ENCODE data around the gene RAMAC.

The RAMAC gene

GRCh38 chr15:82952158-82953081 lies 33.6 kb upstream of the RAMAC start, which contains the start of gene HOMER2:
HOMER2 (minus strand) TSS chr15:82952720; CDS start chr15:82952535, 185 bp downstream.
- H3K4me3 ChIP-seq (replicated peaks; ENCODE audit: low read depth, low read length), result peak within 1 kb of the TSS; percentile 31
- DNase-seq (ENCODE audit: extremely low read depth, low read depth), result no peak
- TF ChIP-seq CTCF (IDR thresholded peaks at IDR 0.05; ENCODE audit: low read depth, low read length, missing control alignments), result no peak

- H3K4me3 ChIP-seq (replicated peaks; ENCODE audit: low read depth, low read length), result no peak overlapping the region
- no peak for TF ChIP-seq CTCF (IDR thresholded peaks at IDR 0.05; ENCODE audit: low read depth, low read length, missing control alignments)
- DNase-seq (ENCODE audit: extremely low read depth, low read depth), result no peak
Observed at GRCh38 chr15:82958638-82959037, 27.4 kb upstream of the RAMAC start.

GRCh38 chr15:82959423-82959822 lies 26.6 kb upstream of the RAMAC start:
- no peak overlapping the region for H3K4me3 ChIP-seq (replicated peaks; ENCODE audit: low read depth, low read length)
- no peak for DNase-seq (ENCODE audit: extremely low read depth, low read depth)
- TF ChIP-seq CTCF (IDR thresholded peaks at IDR 0.05; ENCODE audit: low read depth, low read length, missing control alignments), result no peak

DNA sequence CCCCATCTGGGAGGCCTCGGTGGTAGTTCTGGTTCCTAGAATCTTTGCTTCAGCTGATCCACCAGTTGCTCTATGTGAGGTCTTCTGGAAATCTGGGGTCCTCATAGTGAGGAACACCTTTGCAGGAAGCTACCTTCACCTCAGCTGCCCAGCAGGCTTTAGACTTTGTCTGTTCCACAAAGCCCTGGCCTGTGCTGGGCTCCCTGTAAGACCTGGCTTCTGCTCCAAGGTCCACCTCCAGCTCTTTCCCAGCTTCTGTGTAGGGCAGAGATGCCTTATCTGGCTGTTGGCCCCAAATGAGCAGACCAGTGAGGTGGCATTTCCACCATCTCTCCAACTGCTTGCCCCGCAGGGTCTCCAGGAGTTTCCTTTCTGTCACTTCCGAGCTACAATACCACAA lies 25.2 kb upstream of the RAMAC start:
- no peak for DNase-seq (ENCODE audit: extremely low read depth, low read depth)

DNA sequence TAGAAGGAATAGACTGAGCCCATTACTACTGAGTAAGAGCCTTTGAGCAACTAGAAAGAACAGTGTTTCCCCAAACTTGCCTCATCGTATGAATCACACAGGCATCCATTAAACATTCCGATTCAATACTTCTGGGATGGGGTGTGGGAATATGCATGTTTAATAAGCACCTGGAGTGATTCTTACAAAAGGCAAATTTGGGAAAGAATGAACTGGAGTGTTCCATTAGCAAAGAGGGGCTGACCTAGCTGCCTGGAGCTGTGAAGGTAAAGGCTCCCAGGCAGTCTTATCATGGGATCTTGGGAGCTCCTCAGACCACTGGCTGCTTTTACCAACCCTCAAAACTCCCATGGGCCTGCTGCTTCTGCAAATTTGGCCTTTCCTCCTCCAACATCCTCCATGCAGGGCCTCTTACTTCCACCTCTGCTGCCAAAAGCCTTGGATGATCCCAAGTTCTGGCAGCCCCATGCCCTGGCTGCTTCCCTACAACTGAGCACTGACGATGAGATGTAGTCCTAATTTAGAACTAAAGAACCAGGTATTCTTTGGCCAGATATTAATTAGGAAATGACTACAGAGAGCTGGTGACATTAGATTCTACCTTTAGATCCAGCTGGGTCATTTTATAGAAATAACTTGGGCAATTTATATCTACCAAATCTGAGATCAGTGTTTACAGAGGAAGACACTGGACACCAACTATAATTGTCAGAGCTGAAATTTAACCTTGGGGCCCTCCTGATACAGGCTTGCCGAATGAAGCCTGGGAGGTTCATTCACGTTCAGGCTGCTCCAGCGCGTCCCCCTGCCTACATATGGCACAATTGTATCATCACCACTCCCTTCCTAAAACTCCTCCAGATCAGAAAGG lies 22.3 kb upstream of the RAMAC start:
- no peak overlapping the region for H3K4me3 ChIP-seq (replicated peaks; ENCODE audit: low read depth, low read length)
- no peak for DNase-seq (ENCODE audit: extremely low read depth, low read depth)
- no peak for TF ChIP-seq CTCF (IDR thresholded peaks at IDR 0.05; ENCODE audit: low read depth, low read length, missing control alignments)

More for the DNA sequence above, 25.2 kb upstream of the RAMAC start:
- no peak overlapping the region for H3K4me3 ChIP-seq (replicated peaks; ENCODE audit: low read depth, low read length)
- TF ChIP-seq CTCF (IDR thresholded peaks at IDR 0.05; ENCODE audit: low read depth, low read length, missing control alignments), result no peak

- H3K4me3 ChIP-seq (replicated peaks; ENCODE audit: low read depth, low read length), result no peak overlapping the region
- DNase-seq (ENCODE audit: extremely low read depth, low read depth), result no peak
- no peak for TF ChIP-seq CTCF (IDR thresholded peaks at IDR 0.05; ENCODE audit: low read depth, low read length, missing control alignments)
Observed at GRCh38 chr15:82964890-82965289, 21.1 kb upstream of the RAMAC start.
